Epithelial cell of proximal tubule (primary cell): Measurements from ENCODE around the gene NUP93. TPM values are rescaled to one million over a fixed set of nuclear protein-coding genes. Genes with fewer than 3 reads are reported as not detected.

ENCODE experiments used
- DNase-seq: peaks from one replicate; pipeline ENCODE4 v3.0.0-alpha.2; 2011; ENCODE audit warnings: low read depth
- H3K4me3 ChIP-seq: 2 replicates; pipeline ENCODE4 v1.5.1; 2011; ENCODE audit warnings: low read depth, mild to moderate bottlenecking, low read length
- total RNA-seq: library from RNA; depleted of rRNA; stranded (reverse); fragments of >200 nt; gene quantifications from 2 replicates; pipeline ENCODE4 v1.2.3, GENCODE V29; 2015
- TF ChIP-seq, protein P1 (sequence below): conservative IDR thresholded peaks from 2 replicates; pipeline ENCODE4 v1.5.1; 2012; ENCODE audit warnings: low read depth, mild to moderate bottlenecking, low read length

The NUP93 gene
- total RNA-seq, 1 donor from 2014 or later, result 92.5 TPM

DNA sequence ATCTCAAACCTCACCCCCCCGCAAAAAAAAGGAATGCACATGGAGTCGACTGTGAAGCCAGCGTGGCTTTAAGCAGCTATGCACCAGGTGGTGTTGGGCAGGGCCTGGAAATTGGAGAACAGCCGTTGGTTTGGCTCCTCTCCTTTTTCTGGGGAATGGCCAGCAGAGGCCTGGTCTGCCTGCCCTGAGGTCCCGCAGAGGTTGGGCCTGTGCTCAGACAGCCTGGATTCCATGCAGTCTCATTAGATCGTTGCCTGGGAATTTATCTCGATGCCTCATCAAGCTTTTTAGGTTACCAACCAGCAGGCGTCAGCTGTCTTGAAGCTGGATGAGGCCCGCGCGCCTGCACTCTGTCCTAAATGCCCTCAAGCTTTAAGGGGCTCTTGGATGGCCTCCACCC, 144.9 kb downstream of the NUP93 start:
- DNase-seq, result no peak

DNA sequence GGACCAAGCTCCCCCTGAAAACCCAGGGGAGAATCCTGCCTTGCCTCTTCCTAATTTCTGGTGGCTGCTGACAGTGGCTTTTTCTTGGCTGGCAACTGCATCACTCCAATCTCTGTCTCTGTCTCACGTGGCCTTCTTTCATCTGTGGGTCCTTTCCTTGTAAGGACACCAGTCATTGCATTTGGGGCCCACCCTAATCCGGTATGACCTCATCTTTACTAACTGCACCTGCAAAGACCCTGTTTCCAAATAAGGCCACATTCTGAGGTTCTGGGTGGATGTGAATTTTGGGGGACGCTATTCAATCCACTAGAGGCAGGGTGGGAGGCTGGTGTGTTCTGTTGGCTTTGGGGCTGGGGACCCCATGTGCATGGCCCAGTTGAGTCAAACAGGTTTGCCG, 146.1 kb downstream of the NUP93 start:
- H3K4me3 ChIP-seq, result no peak overlapping the region
- no peak for DNase-seq
- TF ChIP-seq, protein P1, sequence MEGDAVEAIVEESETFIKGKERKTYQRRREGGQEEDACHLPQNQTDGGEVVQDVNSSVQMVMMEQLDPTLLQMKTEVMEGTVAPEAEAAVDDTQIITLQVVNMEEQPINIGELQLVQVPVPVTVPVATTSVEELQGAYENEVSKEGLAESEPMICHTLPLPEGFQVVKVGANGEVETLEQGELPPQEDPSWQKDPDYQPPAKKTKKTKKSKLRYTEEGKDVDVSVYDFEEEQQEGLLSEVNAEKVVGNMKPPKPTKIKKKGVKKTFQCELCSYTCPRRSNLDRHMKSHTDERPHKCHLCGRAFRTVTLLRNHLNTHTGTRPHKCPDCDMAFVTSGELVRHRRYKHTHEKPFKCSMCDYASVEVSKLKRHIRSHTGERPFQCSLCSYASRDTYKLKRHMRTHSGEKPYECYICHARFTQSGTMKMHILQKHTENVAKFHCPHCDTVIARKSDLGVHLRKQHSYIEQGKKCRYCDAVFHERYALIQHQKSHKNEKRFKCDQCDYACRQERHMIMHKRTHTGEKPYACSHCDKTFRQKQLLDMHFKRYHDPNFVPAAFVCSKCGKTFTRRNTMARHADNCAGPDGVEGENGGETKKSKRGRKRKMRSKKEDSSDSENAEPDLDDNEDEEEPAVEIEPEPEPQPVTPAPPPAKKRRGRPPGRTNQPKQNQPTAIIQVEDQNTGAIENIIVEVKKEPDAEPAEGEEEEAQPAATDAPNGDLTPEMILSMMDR, result no peak

More for the DNA sequence above, 144.9 kb downstream of the NUP93 start:
- no peak overlapping the region for H3K4me3 ChIP-seq
- TF ChIP-seq, protein P1, result no peak

DNA sequence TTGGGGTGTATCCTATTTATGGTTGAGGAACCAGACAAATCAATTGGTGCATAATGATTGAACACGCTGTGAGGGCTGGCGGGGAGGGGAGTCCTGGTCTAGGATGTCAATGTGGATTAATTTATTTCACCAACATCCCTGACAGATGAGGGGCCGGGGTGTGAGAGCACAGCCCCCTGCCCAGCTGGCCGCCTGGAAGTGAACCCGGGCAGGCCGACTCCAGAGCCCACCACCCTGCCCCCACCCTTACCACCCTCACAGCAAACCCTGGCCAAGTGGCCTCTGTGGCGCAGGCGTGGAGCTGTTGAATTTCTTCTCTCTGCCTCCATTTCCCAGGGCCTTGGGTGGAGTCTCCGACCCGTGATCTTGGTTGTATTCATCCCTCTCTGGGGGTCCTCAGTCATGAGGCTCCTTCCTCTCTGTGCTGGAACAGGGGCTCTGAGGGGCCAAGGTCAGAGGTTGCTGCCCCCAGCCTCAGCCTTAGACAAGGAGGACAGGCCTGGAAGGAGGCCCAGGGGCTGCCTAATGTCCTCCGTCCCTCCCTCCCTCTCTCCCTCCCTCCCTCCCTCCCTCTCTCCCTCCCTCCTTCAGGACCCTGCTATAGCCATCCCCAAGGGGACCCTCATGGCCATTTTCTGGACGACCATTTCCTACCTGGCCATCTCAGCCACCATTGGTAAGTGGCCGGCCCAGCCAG, 147.7 kb downstream of the NUP93 start:
- H3K4me3 ChIP-seq, result no peak overlapping the region
- TF ChIP-seq, protein P1, result no peak
- no peak for DNase-seq

DNA sequence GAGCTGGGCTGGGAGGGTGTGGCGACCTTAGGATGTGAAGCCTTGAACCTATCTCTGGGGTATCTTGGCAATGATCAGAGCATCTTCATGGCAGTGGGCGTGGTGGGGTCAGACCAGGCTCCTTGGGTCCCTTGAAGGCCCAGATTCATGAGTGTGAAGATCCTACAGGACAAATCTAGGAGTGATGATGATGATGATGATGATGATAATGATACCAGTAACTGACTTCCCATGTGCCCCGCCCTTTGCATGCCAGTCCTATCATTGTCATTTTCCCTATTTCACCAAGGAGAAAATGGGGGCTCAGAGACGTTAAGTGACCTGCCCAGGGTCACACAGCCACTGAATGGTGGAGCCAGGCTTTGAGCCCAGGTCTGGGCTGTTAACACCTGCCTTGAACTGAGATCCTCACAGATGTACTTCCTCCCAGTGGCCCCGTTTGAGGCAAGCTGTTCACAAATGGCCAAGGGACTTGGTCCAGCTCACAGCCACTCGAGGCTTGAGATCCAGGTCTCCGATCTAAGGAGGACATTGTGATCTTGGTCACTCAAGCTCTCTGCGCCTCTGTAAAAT, 148.4 kb downstream of the NUP93 start:
- no peak overlapping the region for H3K4me3 ChIP-seq
- TF ChIP-seq, protein P1, result no peak
- no peak for DNase-seq

DNA sequence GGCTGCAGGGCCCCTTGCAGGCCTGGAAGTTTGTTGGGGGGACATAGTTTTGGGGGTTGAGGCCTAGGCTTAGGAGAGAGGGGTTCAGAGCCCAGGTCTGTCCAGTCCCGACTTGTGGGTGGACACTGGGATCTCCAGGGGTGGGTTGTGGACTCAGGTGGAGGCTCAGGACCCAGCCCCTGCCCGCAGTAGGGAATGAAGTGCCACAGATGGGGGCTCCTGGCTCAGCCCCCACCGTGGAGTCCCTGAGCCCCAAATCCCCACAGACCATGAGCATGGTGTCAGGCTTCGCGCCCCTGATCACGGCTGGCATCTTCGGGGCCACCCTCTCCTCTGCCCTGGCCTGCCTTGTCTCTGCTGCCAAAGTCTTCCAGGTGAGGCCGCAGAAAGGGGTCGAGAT, 149.3 kb downstream of the NUP93 start:
- TF ChIP-seq, protein P1, result no peak

DNA sequence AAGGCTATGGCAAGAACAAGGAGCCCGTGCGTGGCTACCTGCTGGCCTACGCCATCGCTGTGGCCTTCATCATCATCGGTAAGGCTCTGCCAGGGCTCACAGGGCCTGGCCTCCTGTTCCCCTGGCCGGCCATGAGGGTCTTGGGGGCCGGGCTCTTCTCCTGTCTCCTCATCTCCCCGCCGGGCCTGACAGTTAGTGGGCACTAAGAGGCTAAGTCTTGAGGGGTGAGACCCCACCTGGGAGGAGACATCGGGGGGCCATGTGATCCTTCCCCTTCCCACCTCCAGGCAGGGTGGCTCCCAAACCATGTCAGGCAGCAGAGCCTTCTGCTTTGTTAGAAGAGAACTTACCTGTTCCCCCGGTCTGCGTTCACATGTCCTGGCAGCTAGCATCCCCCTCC, 150.2 kb downstream of the NUP93 start:
- DNase-seq, result no peak
- TF ChIP-seq, protein P1, result no peak
- no peak overlapping the region for H3K4me3 ChIP-seq

More for the DNA sequence above, 149.3 kb downstream of the NUP93 start:
- H3K4me3 ChIP-seq, result no peak overlapping the region
- DNase-seq, result no peak

DNA sequence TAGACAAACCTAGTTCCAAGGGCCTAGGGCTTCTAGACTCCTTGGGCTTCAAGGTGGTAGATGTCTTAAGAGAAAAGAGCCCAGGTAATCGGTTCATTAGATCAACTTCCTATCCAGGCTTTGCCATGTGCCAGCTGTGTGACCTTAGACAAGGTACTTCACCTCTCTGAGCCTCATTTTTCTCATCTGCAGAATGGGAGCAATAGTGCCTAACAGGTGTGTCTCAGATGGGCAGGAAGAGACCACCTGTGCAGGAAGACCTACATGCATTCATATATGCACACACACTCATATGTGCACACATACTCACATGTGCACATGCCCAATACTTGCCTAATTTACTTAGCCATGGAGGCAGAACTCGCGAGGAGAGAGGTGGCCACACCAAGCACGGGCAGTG, 150.8 kb downstream of the NUP93 start:
- no peak for DNase-seq
- no peak overlapping the region for H3K4me3 ChIP-seq
- TF ChIP-seq, protein P1, result no peak
